HG02840 (cell line): ENCODE data around the gene NPY5R.

Source experiments
- ATAC-seq: cut with Tn5 transposase; IDR thresholded peaks from one replicate; pipeline ENCODE4 v1.9.1; 2021; ENCODE audit warnings: mild to moderate bottlenecking, moderate library complexity, moderate number of reproducible peaks; ENCODE audit not compliant: unreplicated experiment, low FRiP score

The NPY5R gene

DNA sequence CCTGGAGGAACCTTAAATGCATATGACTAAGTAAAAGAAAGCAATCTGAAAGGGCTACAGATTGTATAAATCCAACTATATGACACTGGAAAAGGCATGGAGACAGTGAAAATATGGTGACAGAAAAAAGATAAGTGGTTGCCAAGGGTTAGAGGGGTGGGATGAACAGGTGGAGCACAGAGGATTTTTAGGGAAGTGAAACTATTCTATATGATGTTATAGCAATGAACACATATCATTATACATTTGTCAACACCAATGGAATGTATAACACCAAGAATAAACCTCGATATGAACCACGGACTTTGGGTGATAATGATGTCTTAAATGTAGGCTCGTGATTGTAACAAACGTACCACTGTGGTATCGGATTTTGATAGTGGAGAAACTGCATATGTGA lies 40.7 kb downstream of the NPY5R start:
- no peak for ATAC-seq

DNA sequence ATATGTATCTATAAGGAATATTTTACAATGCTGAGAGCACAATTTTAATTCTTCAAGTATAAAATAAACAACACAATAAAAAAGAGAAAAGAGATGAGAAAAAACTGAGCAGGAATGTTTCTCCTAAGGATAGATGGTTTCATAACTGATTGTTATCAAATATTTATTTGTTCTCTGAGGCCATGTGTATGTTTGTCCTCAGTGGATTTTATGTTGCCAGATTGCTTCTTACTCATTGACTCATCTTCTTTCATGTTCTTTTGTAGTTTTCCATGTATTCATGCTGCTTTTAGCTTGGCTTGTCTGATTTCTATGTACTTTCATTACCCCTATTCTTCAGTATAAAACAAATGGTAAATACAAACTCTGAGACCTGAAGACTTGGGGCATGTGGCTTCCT lies 41.2 kb downstream of the NPY5R start:
- ATAC-seq, result no peak

DNA sequence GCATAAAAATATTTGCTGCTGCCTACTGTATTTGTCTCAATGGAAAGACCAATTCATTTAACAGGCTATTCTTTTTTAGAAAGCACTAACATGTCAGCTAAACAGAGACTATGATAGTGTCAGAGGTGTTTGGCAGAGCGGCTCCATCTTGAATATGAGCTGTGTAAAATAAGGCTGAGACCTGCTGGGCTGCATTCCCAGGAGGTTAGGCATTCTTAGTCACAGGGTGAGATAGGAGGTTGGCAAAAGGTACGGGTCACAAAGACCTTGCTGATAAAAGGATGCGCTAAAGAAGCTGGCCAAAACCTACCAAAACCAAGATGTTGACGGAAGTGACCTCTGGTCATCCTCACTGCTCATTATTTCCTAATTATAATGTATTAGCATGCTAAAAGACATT lies 41.8 kb downstream of the NPY5R start:
- no peak for ATAC-seq

DNA sequence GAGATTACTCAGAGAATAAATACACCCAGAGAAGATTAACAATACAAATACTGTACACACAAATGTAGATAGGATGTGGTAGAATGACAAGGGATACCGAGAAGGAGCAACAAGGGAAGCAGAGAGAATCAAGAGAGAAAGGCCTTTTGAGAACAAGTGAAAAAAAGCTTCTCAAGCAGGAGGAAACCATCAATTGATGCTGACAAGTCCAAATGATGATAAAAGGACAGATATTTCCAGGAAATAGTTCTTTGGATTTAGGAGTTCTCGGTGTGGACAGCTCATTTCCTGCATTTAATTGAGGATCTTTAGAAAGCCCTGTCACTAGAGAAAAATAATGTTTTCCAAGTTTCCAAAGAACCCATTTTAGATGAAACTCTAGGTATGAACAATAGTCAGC lies 48.1 kb downstream of the NPY5R start:
- no peak for ATAC-seq

DNA sequence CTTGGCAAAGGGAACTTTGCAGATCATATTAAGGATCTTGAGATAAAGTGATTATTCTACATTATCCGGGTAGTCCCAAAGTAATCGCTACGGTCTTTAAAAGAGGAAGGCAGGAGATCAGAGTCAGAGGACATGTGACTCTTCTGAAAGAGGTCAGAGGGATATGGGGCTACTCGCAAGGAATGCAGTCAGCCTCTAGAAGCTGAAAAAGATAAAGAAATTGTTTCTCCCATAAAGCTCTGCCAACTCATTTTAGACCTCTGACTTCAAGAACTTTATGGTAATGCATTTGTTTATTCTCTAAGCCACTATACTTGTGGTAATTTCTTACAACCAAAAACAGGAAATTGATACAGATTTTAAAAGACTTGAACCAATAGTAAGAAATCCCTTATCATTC lies 48.6 kb downstream of the NPY5R start:
- no peak for ATAC-seq

DNA sequence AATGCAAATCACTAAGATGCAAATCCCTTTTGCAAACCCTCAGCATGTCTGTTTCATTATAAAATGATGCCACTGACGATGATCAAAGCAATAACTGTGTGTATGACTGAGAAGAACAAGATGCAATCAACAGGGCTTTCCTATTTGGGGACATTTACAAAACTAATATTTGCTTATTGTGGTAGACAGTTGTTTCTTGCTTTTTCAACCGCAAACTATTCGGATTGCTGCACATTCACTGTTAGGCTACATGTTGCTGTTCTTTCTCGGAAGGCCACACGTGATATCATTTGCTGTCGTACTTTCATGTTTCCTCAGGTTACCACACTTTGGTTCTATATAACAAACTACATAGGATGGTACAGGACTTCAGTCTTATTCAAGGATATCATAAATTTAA lies 49.8 kb downstream of the NPY5R start:
- ATAC-seq, result no peak

DNA sequence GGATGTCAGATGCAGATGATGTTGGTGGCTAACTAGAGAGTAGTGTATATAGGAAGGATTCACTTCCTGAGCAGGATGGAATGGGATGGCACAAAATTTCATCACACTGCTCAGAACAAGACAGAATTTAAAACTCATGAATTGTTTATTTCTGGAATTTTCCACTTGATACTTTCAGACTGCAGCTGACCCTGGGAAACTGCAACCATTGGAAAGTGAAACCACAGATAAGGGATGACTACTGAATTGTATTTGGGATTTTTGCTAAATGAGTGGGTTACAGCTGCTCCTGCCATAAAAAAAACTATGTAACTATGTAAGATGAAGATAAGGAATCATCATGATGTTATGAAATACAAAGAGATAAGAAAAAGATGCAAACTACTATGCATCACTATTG lies 51.4 kb downstream of the NPY5R start:
- no peak for ATAC-seq

DNA sequence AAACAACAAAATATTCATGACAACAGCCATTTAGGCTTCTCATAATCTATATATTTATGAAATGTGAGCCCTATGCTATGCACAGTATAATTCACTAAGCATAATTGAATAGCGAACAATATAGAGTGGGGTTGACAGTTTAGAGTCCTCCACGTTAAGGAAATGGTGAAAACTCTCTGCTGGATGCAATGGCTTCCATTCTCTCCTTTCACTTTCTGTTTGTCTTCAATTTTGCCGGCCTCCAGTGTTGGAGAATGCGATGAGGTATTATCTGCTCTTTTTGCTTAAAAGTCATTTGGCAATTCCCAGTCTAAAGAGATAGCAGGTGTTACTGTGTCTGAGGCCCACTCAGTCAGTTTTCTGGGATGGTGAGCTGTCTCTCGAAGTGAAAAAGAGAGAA lies 52.1 kb downstream of the NPY5R start:
- no peak for ATAC-seq

DNA sequence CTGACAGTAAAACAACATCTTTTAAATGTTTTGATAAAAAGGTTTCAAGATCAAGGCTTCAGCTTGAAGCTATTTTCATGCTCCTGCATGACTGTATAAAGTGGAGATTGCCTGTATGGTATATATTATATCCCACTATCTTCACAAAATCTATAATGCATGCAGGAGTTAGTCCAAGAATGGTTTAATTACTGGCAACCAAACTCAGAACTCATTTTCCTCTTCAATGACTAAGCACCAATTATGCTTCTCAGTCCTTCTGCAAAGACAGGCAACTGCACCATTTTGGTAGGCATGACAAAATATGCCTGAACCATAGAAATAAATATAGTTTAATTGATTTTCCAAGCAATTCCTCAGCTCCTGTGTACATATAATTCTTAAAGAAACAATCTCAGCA lies 54.5 kb downstream of the NPY5R start:
- no peak for ATAC-seq

DNA sequence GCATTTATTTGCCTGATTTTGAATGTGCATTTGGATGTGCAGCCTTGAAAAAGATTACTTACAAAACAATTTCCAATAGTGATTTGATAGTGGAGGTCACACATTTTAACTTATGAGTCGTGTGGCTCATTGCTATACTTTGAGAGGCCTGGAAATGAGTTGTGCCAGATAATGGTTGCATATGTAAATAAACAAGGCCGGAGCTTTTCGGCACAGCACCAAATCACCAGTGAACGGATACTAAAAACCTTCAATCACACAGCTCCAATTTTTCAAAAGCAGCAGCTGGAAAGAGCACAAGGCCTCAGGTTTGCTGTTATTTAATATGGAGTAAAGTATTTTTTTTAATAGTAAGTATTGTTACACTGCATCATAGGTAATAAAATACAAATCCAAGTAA lies 57.2 kb downstream of the NPY5R start:
- no peak for ATAC-seq
